Astrocyte of the spinal cord (primary cell): ENCODE measurements around the gene FBXO44.

Experiments
- DNase-seq: peaks from one replicate; pipeline ENCODE4 v3.0.0; 2011; ENCODE audit warnings: low read depth, low spot score
- H3K4me3 ChIP-seq: 2 replicates; pipeline ENCODE4 v1.5.1; 2011; ENCODE audit warnings: low read depth, mild to moderate bottlenecking, low read length, moderate library complexity
- in situ Hi-C: cut with HindIII; loops from 2 replicates; pipeline ENCODE4 v1.10.0; 2017; ENCODE audit warnings: low sequenced_read_pairs
- TF ChIP-seq, protein P1 (sequence below): IDR thresholded peaks from 2 replicates; pipeline ENCODE4 v1.5.1; 2012; ENCODE audit warnings: low read depth, mild to moderate bottlenecking, low read length, inconsistent platforms

Gene FBXO44

DNA sequence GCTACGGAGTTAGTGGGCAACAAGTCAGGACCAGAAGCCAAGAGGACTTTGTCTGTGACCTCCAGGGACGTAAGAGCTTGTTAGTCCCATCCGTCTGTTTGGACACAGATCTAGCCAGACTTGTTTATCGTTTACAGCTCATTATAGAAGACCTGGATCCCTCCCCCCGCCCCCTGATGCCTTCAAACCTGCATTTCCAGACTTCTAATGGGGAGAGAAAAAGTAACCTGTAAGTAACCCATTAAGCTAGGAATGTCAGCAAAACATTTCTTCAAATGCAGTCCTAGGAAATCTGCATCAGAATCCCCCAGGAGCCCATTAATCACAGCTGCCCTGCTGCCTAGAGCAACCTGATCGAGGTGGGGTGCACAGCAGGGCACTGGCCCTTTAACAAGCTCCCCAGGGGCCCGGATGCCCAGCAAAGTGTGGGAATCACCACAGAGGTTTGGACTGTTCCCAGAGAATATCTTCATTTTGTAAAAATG is 27.7 kb downstream of the FBXO44 start:
- DNase-seq = no peak

DNA sequence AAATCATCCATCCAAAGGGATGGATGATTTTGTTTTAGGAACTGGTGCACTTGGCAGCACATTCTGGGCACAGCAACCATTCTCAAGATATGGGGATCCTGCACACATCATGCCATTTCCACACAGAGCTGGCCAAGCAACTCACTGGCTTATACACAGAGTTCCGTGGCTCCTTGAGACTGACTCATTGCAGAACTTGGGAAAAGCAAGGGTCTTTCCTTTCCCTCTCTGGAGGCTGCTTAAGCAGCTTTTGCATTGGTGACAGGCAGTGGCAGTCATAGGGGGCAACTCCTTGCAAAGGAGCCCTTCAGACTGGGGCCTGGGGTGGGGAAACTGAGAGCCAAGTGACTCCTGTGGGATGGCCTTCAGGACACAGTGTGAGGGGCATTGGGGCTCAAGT is 28.1 kb downstream of the FBXO44 start:
- DNase-seq = peak; percentile 18
- TF ChIP-seq, protein P1, sequence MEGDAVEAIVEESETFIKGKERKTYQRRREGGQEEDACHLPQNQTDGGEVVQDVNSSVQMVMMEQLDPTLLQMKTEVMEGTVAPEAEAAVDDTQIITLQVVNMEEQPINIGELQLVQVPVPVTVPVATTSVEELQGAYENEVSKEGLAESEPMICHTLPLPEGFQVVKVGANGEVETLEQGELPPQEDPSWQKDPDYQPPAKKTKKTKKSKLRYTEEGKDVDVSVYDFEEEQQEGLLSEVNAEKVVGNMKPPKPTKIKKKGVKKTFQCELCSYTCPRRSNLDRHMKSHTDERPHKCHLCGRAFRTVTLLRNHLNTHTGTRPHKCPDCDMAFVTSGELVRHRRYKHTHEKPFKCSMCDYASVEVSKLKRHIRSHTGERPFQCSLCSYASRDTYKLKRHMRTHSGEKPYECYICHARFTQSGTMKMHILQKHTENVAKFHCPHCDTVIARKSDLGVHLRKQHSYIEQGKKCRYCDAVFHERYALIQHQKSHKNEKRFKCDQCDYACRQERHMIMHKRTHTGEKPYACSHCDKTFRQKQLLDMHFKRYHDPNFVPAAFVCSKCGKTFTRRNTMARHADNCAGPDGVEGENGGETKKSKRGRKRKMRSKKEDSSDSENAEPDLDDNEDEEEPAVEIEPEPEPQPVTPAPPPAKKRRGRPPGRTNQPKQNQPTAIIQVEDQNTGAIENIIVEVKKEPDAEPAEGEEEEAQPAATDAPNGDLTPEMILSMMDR = no peak
- in situ Hi-C loops = no loop called here
- no peak overlapping the region for H3K4me3 ChIP-seq

More for the DNA sequence above, 27.7 kb downstream of the FBXO44 start:
- H3K4me3 ChIP-seq = no peak overlapping the region
- TF ChIP-seq, protein P1 = no peak
- in situ Hi-C loops = no loop called here

DNA sequence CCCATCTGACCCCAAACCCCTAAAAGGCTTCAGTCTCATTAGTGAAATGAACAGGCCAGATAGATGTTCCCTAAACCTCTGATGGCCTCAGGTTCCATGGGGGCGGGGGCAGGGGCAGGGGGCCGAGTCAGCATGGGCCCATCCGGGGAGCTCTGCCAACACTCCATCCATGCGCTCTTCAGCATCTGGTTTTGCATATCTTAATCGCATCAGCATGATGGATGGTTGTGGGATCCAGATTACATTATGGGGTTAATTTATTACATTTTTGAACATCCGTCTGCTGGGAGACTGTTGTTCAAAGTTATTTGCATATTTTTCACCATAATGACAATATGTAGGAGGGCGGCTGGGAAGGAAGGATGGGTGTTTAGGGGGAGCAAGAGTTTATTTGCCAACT is 29.4 kb downstream of the FBXO44 start:
- DNase-seq = no peak
- in situ Hi-C loops = no loop called here
- H3K4me3 ChIP-seq = no peak overlapping the region
- TF ChIP-seq, protein P1 = no peak

DNA sequence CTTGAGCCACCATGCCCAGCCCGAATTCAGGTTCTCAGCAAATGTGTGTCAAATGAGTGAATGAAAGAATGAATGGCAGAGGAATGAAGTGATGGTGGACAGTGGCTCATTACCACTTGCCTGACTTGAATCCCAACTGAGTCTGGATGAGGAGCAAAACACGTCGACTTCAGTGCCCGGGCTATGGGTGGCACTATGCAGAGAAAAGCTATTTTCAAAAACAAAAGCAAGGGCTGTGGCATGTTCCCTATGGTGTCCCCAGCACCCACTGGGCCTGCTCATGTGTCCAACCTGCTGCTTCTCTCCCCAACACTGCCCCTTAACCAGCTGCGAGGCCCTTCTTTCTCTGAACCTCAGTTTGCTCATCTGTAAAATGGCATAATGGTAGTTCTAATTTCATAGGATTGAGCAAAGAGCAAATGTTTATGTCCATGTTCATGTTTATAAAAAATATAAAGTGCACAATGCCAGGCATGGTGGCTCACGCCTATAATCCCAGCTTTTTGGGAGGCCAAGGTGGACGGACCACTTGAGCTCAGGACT is 30.6 kb downstream of the FBXO44 start:
- no peak for DNase-seq
- TF ChIP-seq, protein P1 = no peak
- in situ Hi-C loops = no loop called here
- H3K4me3 ChIP-seq = no peak overlapping the region

DNA sequence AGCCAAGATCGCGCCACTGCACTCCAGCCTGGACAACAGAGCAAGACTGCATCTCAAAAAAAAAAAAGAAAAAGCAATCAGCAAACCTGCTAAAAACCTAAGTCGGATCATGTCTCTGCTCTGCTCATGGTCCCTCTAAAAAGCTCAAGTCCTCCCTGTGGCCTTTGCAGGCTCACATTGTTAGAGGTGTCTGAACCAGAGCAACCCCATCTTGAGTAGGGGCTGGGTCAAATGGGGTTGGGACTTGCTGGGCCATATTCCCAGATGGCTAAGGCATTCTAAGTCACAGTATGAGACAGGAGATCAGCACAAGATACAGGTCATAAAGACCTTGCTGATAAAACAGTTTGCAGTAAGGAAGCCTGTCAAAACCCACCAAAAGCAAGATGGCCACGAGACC is 33.8 kb downstream of the FBXO44 start:
- no peak overlapping the region for H3K4me3 ChIP-seq
- no peak for DNase-seq
- in situ Hi-C loops = no loop called here
- TF ChIP-seq, protein P1 = no peak

DNA sequence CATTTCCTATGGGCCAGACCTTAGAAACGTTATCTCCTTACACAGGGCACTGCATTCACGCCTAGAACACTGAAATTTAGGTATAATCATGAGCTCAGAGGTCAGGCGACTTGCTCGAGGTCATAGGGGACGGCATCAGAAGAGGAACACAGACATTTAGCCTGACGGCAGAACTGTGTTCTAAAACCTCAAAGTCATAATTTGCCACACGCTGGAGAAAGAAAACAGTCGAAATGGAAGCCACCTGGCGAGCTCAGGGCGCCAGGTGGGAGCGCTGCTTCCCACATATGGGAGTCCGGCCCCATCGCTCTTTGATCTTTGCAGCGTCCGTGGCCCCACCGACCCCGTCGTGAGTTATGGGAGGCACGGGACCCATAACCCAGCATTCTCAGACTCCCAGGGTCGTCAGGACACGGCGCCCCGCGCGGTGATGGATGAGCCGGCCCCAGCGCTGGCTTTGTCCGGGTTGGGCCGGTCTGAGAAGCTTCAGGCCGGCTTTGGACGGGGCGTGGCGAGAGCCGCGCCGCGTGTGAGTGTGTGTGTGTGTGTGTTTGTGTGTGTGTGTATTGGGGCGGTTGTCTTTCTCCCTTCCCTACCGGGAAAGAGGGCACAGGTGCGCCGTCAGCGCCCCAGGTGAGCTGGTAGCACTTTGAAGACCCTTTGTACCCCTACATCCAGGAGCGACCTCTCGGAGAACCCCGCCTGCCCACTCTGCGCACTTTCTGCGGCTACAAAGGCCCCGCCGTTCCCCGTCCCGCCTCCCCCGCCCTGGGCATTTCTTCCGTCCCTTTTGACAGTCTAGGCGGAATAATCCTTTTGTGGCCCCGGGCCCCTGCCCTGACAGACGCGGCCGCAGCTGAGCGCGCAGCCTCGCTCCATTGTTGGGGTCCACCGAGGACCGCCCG is 36.0 kb downstream of the FBXO44 start:
- TF ChIP-seq, protein P1 = no peak
- H3K4me3 ChIP-seq = no peak overlapping the region
- in situ Hi-C loops = no loop called here

More for the DNA sequence above, 36.0 kb downstream of the FBXO44 start:
- no peak for DNase-seq
